Stimulated activated CD4-positive, alpha-beta T cell treated with anti-CD3 and anti-CD28 coated beads, TNF-alpha, amount 100 ng/mL, for 48 hours (primary cell): ENCODE measurements around the gene STK39.

ENCODE experiments used
- DNase-seq, 3 donors: peaks; one replicate each; pipeline ENCODE4 v3.0.0-alpha.2; 2020; ENCODE audit warnings: low read depth in 3 of 3

STK39 gene

DNA sequence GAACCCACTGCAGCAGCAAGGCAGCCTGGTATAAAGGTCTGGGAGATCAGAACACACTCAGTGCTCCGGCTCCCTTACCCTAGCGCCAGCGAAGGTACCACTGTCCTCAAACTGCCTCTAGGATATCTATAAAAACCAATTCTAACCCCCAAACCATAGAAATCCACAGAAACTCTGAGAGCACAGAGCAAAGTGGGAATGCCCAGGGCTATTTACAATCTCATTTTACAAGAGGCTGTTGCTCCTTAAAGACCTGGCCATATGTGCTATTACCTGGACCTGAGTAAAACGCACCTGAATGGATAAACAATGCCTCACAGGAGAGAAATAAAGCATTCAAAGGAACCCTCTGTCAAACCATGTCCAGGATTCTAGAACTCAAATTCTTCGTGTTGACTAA is 4.3 kb downstream of the STK39 start:
- no peak for DNase-seq

DNA sequence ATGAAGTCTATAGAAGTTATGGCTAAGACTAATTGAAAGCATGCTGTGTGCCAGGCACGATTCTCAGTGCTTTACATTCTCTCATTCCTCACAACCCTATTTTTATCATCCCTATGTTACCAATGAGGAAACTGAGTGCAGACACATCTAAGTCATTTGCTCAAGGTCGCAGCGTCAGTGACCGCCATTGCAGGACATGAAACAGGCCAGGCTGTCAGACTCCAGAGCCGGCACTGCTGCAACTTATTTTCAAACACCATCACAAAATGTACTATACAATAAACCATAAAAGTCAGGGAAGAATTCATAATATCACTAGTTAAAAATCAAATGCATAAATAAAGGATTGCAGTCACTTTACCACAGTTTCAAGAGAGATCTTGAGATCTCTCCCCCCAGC is 5.6 kb downstream of the STK39 start:
- no peak for DNase-seq

DNA sequence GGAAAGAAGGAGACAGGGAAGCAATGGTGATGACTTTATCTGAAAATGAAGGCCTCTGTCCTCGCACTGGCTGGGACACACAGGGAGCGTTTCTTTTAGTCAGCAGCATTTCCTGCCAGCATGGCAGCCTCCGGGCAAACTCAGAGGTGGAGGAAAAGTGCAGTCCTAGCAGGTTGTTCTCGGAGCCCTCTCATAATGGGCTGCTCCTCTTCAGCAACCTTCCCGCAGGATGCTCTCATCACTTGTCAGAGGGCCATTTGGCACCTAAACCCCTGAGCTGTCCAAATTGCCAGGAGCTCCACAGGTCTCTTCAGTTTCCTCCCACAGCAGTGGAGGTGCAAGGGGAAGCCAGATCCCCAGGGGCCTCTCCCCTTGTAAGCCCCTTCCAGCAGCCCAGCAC is 6.2 kb downstream of the STK39 start:
- DNase-seq, result no peak

DNA sequence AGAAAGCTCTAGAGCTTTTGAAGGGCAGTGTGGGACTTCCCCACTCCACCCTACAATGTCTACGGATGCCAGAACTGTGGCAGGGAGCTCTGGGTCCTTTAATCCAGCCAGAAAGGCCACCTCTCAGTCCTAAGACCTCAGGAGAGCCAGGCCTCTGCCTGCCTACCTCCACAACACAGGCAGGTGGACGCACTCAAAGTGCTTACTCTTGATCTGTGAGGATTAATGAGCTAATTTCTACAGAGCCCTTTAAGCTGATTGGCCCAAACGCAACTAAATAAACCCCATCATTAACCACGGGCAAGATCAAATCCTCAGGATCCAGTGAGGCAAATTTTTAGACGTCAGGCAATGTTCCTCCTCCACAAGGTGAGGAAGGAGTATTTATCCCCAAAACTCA is 8.1 kb downstream of the STK39 start:
- DNase-seq, result no peak

DNA sequence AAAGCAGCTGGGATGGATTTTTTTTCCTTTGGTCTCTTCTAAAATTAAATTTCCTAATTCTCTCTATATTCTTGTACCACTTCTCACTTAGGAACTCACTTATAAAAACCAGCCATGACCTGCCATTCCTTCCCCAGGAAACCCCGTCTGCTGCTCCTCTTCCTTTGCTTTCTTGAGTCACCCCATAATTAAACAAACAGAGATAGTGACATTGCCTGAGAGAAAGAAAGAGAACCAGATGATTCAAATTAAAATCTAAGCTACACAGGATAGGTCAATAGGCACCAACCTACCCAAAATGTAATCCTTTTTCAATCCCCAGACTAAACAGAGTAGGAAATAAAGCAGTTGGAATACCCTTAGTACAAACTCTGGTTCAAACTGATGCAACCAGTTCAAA is 9.7 kb downstream of the STK39 start:
- no peak for DNase-seq

DNA sequence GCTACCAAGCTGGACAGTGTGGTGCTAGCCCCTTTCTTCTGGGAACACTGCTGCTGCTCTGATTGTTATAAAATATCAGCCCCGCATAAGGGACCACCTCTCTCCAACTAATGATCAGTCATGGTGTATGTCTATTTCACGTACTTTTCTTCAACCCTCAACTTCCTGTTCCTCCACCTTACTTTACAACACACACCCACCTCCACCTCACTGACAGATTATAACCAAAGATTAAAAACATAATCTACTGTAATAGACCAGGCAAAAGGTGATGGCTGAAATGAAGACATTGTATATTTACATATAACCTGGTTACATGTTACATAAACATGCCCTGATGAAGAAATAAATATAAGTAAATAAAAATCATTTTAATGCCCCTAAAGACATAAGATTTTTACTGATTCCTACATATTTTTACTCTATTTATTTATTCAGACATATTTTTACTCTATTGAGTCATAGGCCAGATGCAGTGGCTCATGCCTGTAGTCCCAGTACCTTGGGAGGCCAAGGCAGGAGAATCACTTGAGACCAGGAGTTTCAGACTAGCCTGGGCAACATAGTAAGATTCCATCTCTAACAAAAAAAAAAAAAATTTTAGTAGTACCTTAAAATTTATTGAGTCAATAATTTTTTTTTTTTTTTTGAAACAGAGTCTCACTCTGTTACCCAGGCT is 12.8 kb downstream of the STK39 start:
- no peak for DNase-seq

DNA sequence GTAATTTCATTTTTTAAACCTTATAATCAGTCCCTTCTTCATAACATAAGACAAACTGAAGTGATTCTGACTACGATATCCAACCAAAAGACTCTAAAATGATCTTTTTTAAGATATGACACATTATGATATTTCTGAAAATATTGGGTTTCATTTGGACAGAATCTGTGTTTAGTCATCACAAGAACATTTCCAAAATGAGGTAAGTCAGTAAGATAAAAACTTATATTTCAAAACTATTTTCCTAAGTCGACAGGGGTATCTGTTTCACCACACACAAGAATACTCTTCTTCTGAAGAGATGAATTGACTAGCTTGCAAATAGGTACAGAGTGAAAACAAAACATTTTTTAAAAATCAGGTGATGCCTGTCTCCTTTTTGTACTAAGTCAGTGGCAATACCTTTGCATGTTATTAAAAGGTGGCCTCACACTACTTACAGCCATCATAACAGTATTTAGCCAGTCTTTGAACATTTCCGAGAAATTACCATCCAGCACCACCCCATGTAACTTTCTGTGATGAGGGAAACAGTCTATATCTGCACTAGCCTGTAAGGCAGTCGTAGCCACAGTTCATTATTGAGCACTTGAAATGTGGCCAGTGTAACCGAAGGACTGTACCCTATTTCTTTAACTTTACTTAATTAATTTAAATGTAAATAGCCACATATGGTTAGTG is 13.5 kb downstream of the STK39 start:
- DNase-seq, result no peak

DNA sequence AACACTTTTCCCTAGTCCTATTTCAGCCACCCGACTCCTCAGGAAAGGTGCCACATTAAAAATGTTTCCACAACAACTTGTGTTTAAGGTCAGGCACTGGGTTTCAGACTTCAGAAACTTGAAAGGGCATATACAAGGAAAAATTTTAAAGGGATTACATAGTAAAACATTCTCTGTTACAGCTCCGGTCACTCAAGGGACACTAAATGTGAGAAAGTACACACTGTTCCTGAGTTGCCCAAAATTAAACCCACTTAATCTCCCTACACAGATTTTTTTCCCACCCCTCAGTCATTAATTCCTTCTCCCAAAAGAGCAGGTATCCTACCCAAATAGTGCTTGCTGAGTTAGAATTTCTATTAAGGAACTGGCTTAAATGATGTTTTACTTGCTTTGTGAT is 14.2 kb downstream of the STK39 start:
- DNase-seq, result no peak

DNA sequence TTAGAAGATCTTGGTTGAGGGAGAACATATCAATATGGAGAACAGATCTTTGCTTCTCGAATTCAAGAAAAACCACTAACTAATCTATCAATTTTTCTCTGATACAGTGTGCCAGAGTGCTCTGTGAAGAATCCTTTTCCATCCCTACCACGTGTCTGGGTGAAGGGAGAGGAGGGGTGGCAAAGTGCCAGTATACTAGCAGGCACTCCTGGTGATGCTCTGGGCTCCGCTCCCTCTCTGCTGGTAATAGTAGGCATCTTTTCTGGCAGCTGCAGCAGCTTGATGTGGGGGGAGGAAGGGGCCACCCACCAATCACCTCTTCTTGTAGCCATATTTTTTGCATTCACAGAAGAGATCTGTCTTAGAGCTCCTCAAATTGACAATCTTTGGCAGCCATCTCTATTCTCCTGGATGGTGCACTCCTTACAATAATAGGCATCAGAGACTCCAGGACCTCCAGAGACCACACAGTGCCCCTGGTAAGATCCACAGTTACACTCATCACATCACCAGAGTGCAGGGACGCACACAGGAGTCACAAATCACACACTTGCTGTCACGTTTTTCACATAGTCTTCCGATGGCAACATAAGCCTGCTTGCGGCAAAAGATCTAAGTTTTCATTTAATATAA is 15.7 kb downstream of the STK39 start:
- no peak for DNase-seq

DNA sequence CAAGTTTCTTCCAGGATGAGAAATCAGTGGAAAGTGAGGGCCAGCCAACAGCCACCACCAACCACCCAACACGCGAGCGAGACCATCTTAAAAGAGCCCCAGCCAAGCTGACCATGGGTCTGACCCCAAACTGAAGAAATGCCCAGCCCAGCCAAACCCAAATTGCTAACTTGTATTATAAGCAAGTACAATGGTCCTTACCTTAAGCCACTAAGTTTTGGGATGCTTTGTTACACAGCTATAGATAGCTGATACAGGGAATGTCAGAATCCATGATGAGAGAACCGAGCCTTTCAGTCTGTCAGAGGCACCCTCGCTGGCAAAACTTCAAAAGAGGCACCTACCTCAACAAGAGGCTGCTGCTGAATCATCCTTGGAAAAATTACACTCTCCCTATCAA is 17.0 kb downstream of the STK39 start:
- no peak for DNase-seq

DNA sequence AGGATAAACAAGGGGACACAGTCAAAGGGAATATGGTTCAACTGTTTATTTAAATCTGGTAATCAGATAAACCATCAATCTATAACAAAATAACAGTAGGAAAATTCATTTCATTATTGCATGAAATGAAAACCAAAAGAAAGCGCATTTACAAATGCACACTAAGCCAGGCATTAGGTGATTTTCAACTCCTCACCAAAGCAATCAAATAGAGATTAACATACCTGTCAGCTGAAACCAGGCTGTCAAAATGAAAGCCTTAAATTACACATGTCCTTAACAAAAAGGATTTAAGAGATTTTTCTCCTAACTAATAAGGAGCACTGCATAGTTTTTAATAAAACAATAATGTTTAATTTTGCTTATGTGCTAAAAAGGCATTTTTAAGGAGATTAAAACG is 23.0 kb downstream of the STK39 start:
- no peak for DNase-seq

DNA sequence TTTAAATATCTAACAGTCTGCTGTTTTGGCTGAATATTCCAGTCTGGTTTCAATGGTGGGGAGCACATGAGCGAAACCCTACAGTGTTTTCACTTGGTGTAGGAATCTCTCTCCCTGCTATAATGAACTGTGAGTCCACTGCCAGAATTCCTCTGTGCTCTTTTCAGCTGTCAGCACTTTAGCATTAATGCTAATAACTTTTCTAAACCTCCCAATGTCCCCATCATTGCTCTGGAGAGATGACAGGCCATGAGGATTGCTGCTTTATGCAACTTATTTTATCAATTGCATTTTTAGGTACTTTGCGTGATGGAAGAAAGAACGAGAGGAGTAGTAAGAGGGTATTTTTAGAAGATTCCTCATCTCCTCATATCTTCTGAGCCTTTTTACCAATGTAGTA is 25.3 kb downstream of the STK39 start:
- no peak for DNase-seq

DNA sequence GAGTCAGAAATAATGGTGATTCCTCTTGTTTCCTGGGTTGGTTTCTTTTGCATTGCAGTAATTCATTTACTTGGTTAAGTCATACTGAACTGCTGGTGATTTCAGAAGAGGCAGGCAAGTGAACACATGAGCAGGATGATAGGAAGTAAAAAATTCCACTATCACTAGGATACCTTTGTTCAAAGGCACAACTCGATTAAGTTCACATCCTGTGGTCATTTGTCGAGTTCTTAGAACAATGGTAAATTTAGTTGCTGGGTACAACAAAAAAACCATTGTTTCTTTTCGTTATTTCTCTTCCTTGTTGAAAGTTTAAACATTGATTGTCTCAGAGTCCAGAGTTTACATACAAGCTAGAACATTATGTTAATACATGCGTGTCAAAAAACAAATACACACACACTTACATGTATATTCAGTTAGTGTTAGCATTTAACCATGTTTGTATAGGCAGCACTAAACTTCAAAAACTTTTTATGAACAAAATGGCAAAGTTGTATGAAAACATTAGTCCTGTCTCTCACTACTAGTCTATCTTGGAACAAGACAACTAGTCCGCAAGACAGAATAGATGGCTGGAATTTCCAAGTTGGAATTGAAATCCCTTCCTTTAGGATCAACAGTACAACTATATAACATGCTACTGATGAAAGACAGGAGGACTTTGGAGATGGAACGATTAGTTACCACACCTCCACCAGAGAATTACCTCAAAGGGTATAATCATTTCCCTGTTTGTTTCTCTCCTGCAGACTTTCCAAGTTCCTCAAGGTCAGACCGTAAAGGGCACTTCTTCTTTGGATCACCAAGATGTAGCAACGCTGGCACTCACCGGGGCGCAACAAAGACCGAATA is 26.2 kb downstream of the STK39 start:
- DNase-seq, result no peak

DNA sequence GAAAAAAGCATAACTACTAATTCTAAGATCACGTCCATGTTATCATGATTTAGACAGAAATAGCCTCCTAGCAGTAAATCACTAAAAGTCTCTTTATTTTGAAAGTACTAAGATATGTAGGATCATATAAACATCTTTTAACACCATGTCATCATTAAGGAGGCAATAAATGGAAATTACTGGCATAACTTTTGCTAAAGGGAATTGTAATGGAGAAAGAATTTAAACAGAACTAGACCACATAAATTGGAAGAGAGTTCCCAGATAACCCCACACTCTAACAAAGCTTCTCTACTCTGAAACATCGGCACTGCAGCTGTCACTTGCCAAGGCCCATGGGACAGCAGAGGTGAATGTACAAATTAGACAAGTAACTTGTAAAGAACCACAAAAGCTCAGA is 29.5 kb downstream of the STK39 start:
- no peak for DNase-seq

DNA sequence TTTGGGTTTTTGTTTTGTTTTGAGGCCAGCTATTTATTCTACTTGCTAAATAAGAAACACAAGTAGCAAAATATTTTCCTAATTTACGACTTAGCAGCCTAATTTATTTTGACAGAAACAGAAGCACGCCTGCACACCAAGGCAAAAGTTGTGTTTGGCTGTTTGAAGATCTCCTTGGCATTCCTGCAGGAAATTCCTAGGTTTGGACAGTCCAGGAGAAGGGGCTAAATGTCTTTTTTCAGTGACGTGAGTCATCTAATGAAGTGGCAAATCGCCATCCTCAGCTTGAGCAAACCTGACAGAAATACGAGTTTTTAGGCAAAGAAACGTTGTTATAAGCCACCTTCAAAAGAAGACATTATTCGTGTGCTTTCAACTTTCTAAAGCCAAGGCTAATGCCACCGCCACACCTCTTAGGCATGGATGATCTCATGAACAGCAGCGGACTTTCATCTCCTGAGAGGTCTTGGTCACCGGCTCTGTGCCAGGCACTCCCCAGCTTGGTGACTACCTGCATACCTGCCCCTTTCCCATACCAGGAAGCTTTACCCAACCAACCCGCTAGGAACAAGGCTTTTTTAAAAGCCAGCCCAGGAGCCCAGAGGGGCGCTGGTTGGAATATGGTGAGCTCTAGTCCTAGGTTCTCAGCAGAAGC is 30.9 kb downstream of the STK39 start:
- no peak for DNase-seq

DNA sequence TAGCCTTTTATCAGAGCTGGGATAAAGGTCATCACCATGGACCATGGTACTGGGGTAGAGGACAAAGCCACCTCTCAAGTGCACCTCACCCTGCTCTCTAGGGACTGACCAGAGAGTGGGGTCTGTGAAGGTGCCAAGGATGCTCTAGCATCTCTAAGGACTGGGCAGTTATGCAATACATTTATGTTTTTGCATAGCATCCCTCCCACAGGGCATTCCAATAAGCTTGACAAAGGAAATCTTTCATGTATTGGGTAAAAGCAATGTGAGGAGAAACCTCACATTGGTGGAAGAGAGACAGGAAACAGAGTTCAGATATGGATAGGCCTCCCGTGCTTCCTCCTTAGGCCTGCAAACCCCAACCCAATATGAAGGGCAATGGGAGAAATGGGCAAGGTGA is 31.6 kb downstream of the STK39 start:
- no peak for DNase-seq

DNA sequence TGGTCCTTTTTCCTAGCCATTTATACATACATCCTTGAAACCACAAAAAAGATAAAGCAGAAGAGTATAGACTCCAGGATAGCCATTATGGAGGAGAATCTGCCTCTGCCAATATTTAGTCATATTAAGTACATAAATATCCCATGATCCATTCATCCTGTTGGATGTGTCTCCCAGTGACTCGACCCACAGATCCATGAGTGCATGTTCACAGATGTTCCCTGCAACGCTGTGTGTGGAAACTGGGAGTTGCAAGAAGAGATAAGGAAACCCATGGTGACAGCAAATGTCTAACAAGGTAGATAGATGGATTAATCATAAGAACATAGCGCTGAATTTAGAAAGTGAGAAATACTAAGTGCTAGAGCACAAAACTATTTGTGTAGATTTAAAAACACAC is 34.5 kb downstream of the STK39 start:
- DNase-seq, result no peak

DNA sequence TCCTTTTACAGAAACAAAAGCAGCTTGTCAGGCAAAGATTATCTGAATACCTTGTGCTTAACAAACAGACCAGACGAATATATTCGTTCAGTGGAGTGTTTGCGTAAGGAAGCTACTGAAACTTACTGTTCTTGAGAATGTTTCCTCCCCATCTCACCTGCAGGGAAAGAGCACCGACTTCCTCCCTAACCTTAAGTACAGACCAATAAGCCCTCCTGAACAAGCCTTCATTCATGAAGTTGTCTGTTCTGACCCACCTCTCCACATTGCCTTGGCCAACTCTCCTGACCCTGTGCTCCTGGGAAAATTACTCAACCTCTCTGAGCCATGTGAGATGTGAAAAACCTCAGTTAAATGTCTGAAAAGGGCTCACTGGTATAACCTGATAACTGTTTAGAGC is 35.2 kb downstream of the STK39 start:
- no peak for DNase-seq

DNA sequence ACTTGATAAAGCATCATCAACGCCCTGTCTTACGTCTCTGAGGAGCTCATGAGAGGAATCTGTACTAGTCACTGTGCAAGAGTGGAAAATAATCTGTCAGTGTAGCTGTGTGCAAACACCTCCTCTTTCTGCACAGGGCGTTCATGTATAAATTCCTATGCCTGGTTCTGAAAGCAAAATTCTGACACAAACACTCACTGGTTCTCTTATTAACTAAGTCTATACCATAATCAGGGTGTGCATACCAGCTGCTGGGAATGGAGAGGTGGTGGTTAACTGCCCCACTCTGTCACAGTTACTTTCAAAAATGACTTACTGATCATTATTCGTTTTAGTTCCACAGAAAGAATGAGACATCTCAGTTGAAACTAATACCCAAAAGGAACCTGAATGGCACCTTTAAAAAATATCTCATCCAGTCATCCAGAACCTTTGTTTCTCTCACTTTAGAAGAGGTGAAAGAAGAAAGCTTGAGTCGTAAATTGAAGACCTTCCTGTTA is 35.7 kb downstream of the STK39 start:
- peak in 1 of 3 donors; percentile 58 for DNase-seq

DNA sequence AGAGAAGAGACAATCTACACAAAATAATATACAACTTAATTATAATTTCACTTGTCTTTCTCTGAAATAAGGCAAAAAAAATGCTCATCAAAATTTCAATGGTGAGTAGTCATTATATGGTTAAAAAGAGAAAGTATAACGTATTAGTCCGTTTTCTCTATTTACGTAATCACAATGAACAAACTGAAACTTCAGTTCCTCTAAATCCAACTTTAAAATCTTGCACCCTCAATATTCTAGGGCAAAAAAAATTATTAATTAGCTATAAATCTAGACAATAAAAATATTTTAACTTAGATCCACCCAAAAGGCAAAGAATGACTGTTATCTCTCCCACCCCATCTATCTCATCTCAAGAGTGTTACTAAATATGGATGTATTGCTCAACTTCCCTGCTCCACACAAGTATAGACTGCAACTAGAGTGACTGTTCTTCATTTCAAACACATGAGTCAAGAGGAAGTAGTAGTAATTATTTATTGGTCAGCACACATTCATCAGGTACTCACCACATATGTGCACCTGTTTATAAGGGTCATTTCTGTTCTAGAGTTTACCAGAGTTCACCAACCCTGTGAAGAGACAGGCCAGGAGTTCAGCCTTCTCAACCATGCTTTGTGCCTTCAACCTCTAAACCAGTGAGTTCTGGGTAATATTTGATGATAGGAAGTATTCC is 36.4 kb downstream of the STK39 start:
- no peak for DNase-seq

DNA sequence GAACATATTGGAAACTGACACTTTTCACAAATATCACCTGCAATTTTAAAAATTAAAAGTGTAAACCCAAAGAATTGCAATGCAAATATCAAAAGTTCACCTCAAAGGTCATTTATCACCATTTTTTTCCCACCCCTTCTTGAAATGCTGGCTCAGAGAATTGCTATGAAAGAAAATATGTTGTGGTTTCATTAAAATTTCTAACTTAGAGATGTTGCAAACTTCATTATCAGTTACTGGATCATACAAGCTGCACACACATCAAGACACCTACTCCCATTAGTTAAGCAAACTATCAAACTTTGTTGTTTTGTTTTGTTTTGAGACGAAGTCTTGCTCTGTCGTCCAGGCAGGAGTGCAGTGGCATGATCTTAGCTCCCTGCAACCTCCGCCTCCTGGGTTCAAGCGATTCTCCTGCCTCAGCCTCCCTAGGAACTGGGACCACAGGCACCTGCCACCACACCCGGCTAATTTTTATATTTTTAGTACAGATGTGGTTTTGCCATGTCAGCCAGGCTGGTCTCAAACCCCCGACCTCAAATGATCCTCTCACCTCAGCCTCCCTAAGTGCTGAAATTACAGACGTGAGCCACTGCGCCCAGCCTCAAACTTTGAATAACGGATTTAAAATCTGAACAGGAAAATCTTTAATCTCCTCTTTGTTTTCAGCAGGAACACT is 37.0 kb downstream of the STK39 start:
- no peak for DNase-seq
